ENCODE results near the gene RIPOR3.

GRCh38 chr20:50567860-50568548 is 123.3 kb downstream of the RIPOR3 start:
- TF ChIP-seq CTCF (IDR thresholded peaks at IDR 0.05; ENCODE audit: poor library complexity, severe bottlenecking) (no peak), POLR2AphosphoS5 (IDR thresholded peaks at IDR 0.05) (no peak), REST (IDR thresholded peaks at IDR 0.05; ENCODE audit: borderline replicate concordance) (no peak), TAF1 (IDR thresholded peaks at IDR 0.05; ENCODE audit: low read depth) (no peak), RAD21 (conservative IDR thresholded peaks at IDR 0.05) (no peak), EZH2 (IDR thresholded peaks at IDR 0.05; ENCODE audit: borderline replicate concordance, insufficient read depth, low read length, poor library complexity, severe bottlenecking) (no peak), EP300 (conservative IDR thresholded peaks at IDR 0.05; ENCODE audit: poor library complexity, severe bottlenecking) (no peak), MXI1 (conservative IDR thresholded peaks at IDR 0.05; ENCODE audit: poor library complexity, severe bottlenecking) (no peak), SMC3 (conservative IDR thresholded peaks at IDR 0.05; ENCODE audit: poor library complexity) (no peak)
